Uterus (tissue), 4 donors: Measurements from ENCODE around the gene GAS7. TPM values are rescaled to one million over a fixed set of nuclear protein-coding genes. Genes with fewer than 3 reads are reported as not detected.

ENCODE experiments used
- DNase-seq, 2 donors: peaks; one replicate each; pipeline ENCODE4 v3.0.0-alpha.2; 2019 to 2020
- H3K27ac ChIP-seq, 2 donors: fragments of 200-600 bp; sonication (generic); 1 replicate in 1 of 2; 2 replicates in 1 of 2; pipeline ENCODE4 v1.5.1; 2016 to 2018
- H3K27me3 ChIP-seq, 2 donors: fragments of 200-600 bp; sonication (generic); one replicate each; pipeline ENCODE4 v1.5.1; 2018 to 2019; ENCODE audit warnings: control low read depth in 1 of 2
- H3K36me3 ChIP-seq, 2 donors: fragments of 200-600 bp; sonication (generic); one replicate each; pipeline ENCODE4 v1.5.1; 2019; ENCODE audit warnings: control low read depth in 1 of 2
- H3K4me1 ChIP-seq, 2 donors: fragments of 200-600 bp; sonication (generic); one replicate each; pipeline ENCODE4 v1.5.1; 2018 to 2019; ENCODE audit warnings: control low read depth in 1 of 2
- H3K4me3 ChIP-seq, 2 donors: fragments of 200-600 bp; sonication (generic); 1 replicate in 1 of 2; 2 replicates in 1 of 2; pipeline ENCODE4 v1.5.1; 2018 to 2019; ENCODE audit warnings: mild to moderate bottlenecking in 1 of 2
- H3K9me3 ChIP-seq, 2 donors: fragments of 200-600 bp; sonication (generic); one replicate each; pipeline ENCODE4 v1.5.1; 2019; ENCODE audit warnings: control low read depth in 1 of 2
- CTCF ChIP-seq, 4 experiments: fragments of 200-600 bp in 2 of 4; fragments of 450-650 bp in 2 of 4; sonication (generic) in 2 of 4; IDR thresholded peaks; one replicate each; pipeline ENCODE4 v1.5.1; 2016 to 2019; ENCODE audit warnings: antibody characterized with exemption in 4 of 4, mild to moderate bottlenecking in 2 of 4, moderate library complexity in 1 of 4
- POLR2A ChIP-seq, 2 donors: fragments of 450-650 bp; IDR thresholded peaks; one replicate each; pipeline ENCODE4 v1.6.1; 2016; ENCODE audit warnings: antibody characterized with exemption in 2 of 2, mild to moderate bottlenecking in 1 of 2, moderate library complexity in 1 of 2
- intact Hi-C: fragments of 100-400 bp; cut with DNase I; formaldehyde crosslinking; loops from one replicate; pipeline ENCODE4 v1.15.1; 2023; ENCODE audit warnings: low total_unique reads
- total RNA-seq, 4 donors: library from RNA; depleted of rRNA in 3 of 4; stranded (reverse); fragments of >200 nt in 3 of 4; gene quantifications; one replicate each; pipeline versions ENCODE4 v1.1.0 to v1.2.4, GENCODE V29; 2014 to 2023
- donor health status: DM: yes; HTN: yes; CAD: no.

GAS7 gene
- total RNA-seq, 4 donors from 2014 or later, result 12.8 to 95.9 (median 40.8) TPM

- Histone ChIP-seq H3K4me3 (no peak overlapping the region), H3K9me3 (no peaks in the 10 kb centered on the region), H3K36me3 (no peaks in the 10 kb centered on the region), H3K27ac (peak overlapping the region in 1 of 2 donors; percentile 54), H3K4me1 (peaks cover 6 to 9% of the 10 kb centered on the region in 2 donors), H3K27me3 (no peaks in the 10 kb centered on the region)
- TF ChIP-seq CTCF (IDR thresholded peaks at IDR 0.05) (no peak), POLR2A (IDR thresholded peaks at IDR 0.05) (no peak)
- intact Hi-C loops, result no loop called here
- no peak for DNase-seq
Observed at GRCh38 chr17:10070690-10071089, 127.7 kb downstream of the GAS7 start.

GRCh38 chr17:10069301-10069700 lies 129.1 kb downstream of the GAS7 start:
- intact Hi-C loops, result no loop called here
- peak; percentile 69 to 73 for DNase-seq
- H3K36me3 ChIP-seq, result no peaks in the 10 kb centered on the region
- H3K27me3 ChIP-seq, result no peaks in the 10 kb centered on the region
- peaks cover 6 to 9% of the 10 kb centered on the region in 2 donors for H3K4me1 ChIP-seq
- TF ChIP-seq CTCF (IDR thresholded peaks at IDR 0.05), result no peak
- TF ChIP-seq POLR2A (IDR thresholded peaks at IDR 0.05), result no peak
- no peaks in the 10 kb centered on the region for H3K9me3 ChIP-seq
- peak overlapping the region; percentile 31 to 54 for H3K27ac ChIP-seq
- H3K4me3 ChIP-seq, result no peak overlapping the region

- intact Hi-C loops, result no loop called here
- Histone ChIP-seq H3K27me3 (no peaks in the 10 kb centered on the region), H3K27ac (peak overlapping the region in 1 of 2 donors; percentile 9), H3K36me3 (no peaks in the 10 kb centered on the region), H3K4me3 (no peak overlapping the region), H3K9me3 (no peaks in the 10 kb centered on the region), H3K4me1 (peaks cover 6 to 9% of the 10 kb centered on the region in 2 donors)
- DNase-seq, result peak in 1 of 2 donors; percentile 5
- TF ChIP-seq CTCF (IDR thresholded peaks at IDR 0.05) (no peak), POLR2A (IDR thresholded peaks at IDR 0.05) (no peak)
Observed at GRCh38 chr17:10067446-10068143, 130.8 kb downstream of the GAS7 start.

GRCh38 chr17:10064536-10064935 lies 133.9 kb downstream of the GAS7 start:
- Histone ChIP-seq H3K4me1 (peaks cover 6 to 20% of the 10 kb centered on the region in 2 donors), H3K27ac (peak overlapping the region in 1 of 2 donors; percentile 7)
- TF ChIP-seq CTCF (IDR thresholded peaks at IDR 0.05) (no peak), POLR2A (IDR thresholded peaks at IDR 0.05) (no peak)

GRCh38 chr17:10063730-10064241 lies 134.6 kb downstream of the GAS7 start:
- Histone ChIP-seq H3K27ac (peak overlapping the region in 1 of 2 donors; percentile 7), H3K4me3 (no peak overlapping the region), H3K9me3 (no peaks in the 10 kb centered on the region), H3K4me1 (peaks cover 4 to 13% of the 10 kb centered on the region in 2 donors), H3K27me3 (no peaks in the 10 kb centered on the region), H3K36me3 (no peaks in the 10 kb centered on the region)
- DNase-seq, result peak in 1 of 2 donors; percentile 19
- intact Hi-C loops, result no loop called here
- TF ChIP-seq POLR2A (IDR thresholded peaks at IDR 0.05) (no peak), CTCF (IDR thresholded peaks at IDR 0.05) (no peak)

More at GRCh38 chr17:10064536-10064935, 133.9 kb downstream of the GAS7 start:
- Histone ChIP-seq H3K4me3 (no peak overlapping the region), H3K36me3 (no peaks in the 10 kb centered on the region), H3K9me3 (no peaks in the 10 kb centered on the region), H3K27me3 (no peaks in the 10 kb centered on the region)
- intact Hi-C loops, result no loop called here
- DNase-seq, result no peak
